NCI-H460 (cell line): ENCODE measurements around the gene ADAMTS3. TPM values are rescaled to one million over a fixed set of nuclear protein-coding genes. Genes with fewer than 3 reads are reported as not detected.

Experiments
- DNase-seq: peaks from one replicate; pipeline ENCODE4 v3.0.0-alpha.2; 2016; ENCODE audit warnings: low read depth; ENCODE audit errors: extremely low read depth
- total RNA-seq: library from RNA; depleted of rRNA; stranded (reverse); fragments of >200 nt; shearing (Covaris generic); gene quantifications from 2 replicates; pipeline ENCODE4 v1.2.3, GENCODE V29; 2014

ADAMTS3 gene
- total RNA-seq, 1 experiment from 2014 or later = 0.07 TPM

DNA sequence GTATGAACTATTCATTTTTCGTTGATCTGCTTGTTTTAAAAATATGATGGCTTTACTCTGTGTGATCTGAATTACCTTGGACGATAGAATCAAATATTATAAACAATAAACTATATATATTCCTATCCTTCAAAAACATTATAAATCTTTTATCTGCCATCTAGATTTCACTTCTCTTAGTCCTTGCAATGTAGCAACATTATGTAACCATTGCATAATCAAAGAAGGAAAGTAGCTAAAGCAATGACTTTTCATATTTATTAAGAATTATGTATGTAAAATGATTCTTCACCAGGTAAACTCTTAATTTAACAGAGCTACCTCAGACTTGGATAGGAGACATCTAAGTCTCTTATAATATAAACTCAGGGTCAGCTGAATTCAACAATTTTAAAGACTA, 210.5 kb downstream of the ADAMTS3 start:
- DNase-seq = no peak

- DNase-seq = no peak
Measured at GRCh38 chr4:72357908-72358307, 211.1 kb downstream of the ADAMTS3 start.

- DNase-seq = no peak
Measured at GRCh38 chr4:72352711-72353110, 216.3 kb downstream of the ADAMTS3 start.

DNA sequence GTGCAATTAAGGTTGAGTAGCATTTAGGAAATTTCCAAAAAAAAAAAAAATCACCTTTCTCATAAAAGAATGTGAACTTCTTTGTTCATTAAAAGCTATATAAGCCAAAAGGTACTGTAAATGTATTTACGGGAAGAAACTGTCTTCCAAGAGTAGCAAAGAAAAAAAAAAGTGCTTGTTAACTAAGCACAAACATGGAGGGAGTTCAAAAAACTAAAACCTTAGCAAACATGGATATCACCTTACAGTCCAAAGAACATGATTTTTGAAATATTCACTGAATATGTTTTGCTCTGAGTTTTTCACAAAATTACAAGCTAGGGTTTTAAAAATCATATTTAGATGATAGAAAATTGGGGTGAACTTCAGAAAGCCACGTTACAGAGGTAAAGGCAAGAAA, 217.5 kb downstream of the ADAMTS3 start:
- DNase-seq = no peak

DNA sequence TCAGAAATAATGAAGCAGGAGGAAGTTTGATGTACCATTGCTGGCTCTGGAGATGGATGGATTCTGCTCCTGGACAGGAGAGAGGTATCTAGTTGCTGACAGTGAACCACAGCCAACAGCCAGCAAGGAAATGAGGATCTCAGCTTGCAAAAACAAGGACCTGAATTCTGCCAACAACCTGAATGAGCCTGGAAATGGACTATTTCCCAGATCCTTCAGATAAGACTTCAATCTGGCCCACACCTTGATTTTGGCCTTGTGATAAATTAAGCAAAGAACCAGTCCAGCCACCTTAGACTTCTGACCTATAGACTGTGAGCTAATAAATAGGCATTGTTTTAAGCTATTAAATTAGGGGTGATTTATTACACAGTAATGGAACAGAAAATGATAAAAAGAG, 220.3 kb downstream of the ADAMTS3 start:
- DNase-seq = no peak

GRCh38 chr4:72344418-72344817, 224.6 kb downstream of the ADAMTS3 start:
- no peak for DNase-seq

DNA sequence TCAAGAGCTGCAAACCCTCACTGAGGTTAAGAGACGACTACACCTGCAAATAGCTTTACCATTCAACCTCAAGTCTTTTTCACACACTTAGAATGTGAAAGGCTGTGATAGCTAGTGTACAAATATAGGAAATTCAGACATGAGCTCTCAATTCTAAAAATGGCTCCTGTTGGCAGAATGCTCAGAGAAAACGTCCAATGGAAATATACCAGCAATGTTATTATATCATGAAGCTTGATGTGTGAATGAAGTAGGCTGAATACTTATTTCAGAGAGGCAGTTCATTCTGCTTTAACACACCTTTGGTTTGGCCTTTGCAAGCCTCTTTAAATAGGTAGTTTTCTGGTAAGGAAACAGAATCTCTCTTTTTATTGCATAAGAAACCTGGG, 227.6 kb downstream of the ADAMTS3 start:
- no peak for DNase-seq

- no peak for DNase-seq
Measured at GRCh38 chr4:72340803-72341431, 228.1 kb downstream of the ADAMTS3 start.

DNA sequence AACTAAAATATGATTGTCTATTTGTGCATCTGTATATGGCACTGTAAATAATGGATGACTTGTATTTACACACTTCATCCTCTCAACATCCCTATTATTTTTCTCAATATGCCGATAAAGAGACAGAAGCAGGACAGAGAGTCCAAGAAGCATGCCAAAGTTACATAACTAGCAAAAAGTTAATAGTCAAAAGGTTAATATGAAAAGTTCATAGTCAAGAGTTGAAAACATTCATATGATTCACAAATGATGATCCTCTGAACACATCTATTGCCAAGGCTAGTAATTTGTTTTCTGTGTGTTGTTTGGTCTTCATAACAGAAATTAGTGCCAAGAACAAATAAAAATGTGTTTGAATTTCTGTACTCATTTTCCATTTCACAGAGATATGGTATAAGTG, 231.0 kb downstream of the ADAMTS3 start:
- DNase-seq = no peak

DNA sequence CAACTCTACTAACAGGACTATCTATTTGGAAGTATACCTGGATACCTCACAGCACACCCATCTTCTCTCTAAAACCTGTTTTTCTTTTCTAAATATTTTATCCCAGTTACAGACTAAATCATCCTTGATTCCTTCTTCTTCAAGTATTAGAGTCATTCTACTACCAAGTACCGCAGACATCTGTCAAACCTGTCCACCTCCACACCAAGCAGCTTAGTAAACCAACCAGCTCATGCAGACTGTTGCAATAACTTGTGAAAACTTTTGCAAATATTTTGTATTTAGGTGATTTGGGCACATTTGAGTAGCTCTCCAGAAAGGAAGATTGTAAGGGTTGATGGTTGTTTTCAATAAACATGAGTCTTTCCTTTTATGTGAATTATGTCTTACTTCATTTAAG, 238.6 kb downstream of the ADAMTS3 start:
- no peak for DNase-seq

DNA sequence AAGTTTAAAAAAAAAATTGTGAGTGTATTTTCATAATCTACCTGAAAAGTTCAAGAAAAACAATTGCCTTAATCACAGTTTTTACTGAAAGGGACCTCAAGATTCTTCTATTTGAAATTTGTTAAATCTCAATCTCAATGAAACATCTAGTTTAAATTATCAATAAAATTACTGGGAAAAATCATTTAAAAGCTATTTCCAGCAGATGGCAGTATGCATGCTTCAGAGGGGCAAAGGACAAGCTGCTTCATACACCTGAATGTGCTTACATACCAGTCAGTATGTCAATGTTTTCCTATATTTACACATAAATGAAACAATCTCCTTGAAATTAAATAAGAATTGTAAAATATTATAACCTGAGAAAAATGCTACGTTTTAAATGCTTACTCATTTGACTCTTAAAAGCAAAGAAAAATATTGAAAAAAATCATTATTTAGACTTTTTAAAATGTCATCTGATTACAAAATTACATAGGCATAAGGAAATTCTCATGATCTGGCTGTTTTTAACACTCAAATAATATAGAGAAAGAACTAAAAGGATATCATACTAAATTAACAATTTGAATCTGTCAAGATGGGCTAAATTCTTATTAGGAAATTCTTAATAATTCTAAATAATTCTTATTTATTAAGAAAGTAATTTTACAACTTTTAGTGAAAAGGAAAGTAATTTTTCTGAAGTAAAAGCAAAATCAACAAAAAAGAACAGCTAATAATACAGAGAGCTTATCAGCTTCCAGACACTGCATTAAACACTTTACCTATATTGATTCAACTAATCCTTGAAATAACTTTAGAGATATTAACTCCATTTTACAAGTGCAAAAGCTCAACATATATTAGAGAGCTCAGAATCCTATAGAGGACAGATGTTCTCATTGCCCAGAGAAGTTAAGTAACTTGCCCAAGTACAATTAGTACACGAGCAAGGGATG, 242.1 kb downstream of the ADAMTS3 start:
- DNase-seq = peak; percentile 29

- DNase-seq = no peak
Measured at GRCh38 chr4:72325215-72325614, 243.8 kb downstream of the ADAMTS3 start.

DNA sequence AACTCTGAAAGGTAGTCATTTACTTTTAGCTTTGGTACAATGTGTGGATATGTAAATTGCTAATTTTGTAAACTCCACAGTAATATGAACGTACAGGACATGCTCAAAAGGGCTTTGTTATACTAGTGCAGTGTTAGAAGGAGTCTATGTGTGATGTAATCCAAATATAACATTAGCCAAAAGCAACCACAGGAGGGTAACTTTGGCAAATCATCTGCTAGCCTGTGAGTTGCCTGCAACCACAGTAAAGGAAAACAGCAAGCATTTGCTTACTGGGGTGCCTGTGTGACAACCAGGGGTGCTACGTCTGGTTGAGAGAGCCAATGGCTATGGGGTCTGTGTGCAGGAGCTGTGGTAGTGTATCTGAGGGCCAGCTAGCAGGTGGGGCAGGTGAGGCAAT, 245.8 kb downstream of the ADAMTS3 start:
- DNase-seq = no peak

- no peak for DNase-seq
Measured at GRCh38 chr4:72320223-72320948, 248.6 kb downstream of the ADAMTS3 start.

GRCh38 chr4:72319601-72320021, 249.4 kb downstream of the ADAMTS3 start:
- no peak for DNase-seq

- DNase-seq = no peak
Measured at GRCh38 chr4:72318421-72319170, 250.4 kb downstream of the ADAMTS3 start.

DNA sequence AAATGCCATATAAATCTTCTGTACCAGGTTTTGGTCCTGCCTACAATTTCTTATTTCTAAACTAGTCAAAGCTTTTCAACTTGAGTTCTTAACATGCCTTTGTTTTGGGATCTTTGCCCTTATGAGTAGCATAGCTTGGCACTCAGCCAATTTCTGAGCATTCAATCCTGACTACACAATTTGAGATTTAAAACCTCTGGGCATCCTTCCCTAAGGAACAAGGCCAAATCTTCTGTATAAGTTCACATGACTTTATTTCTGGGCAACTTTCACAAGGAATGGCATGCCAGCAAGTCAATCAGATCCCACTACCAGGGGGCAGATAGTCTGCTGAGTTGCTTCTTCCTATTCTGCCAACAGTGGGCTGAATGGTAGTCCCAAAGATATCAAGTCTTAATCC, 254.2 kb downstream of the ADAMTS3 start:
- DNase-seq = no peak

GRCh38 chr4:72313121-72313520, 255.9 kb downstream of the ADAMTS3 start:
- no peak for DNase-seq

DNA sequence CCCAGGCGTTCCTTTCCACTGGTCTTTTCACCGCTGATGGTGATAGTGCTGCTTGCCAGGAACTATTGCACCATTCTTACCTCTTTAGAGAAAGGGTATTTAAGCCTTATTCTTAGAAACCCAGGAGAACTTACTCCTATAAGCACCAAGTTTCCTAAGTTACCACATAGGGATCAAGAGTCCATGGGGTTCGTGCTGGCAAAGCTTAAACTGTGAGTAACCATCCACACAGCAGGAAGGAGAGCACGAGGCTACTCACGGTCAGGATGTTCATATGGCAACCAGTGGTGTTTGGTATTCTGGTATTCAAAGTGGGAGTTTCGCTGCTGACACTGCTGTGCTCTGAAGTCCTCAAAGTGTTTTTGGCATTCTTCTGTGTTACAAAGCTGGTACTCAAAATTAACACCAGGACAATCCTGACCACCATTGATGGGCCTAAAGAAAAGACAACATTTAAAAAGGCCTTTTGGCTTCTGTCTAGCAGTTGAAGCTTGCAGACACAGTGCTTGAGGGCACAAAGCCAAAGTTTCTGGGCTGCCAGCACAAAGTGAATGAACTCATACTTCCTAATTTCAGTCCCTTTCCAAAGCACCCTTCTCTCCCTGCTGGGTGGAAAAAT, 256.9 kb downstream of the ADAMTS3 start:
- no peak for DNase-seq

- no peak for DNase-seq
Measured at GRCh38 chr4:72311291-72311690, 257.7 kb downstream of the ADAMTS3 start.
